RPMI8226 (cell line): ENCODE results near the gene FANCE.
"Not testable (repeated sequence)": the region's sequence is repeated elsewhere in the genome, so short reads cannot be mapped to it uniquely, and the experiment has no call there.

Source experiments
- DNase-seq: peaks from one replicate; pipeline ENCODE4 v3.0.0-alpha.2; 2015

The FANCE gene

GRCh38 chr6:35500782-35501181 is 48.6 kb downstream of the FANCE start:
- DNase-seq, result no peak

GRCh38 chr6:35501784-35502183 is 49.6 kb downstream of the FANCE start:
- no peak for DNase-seq

DNA sequence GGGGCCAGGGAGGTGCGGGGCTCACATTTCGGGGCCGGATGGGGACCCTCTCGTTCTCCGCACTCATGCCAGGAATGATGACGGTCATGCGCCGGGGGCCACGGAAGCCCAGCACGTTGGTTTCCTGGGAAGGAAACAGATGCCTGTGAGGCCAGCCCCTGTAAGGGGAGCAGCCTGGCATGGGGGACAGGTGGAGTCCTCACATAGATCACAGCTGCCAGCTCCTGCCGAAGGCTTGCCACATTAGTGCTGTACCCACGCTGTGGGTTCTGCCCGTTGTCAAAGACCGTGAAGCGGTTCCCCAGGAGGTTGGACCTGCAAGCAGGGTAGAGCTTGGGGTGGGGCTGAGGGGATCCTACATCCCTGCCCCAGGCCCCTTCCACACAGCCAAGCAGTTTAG is 51.4 kb downstream of the FANCE start:
- no peak for DNase-seq

- no peak for DNase-seq
Measured at GRCh38 chr6:35505999-35506412, 53.9 kb downstream of the FANCE start.

GRCh38 chr6:35506536-35506935 is 54.4 kb downstream of the FANCE start:
- no peak for DNase-seq

DNA sequence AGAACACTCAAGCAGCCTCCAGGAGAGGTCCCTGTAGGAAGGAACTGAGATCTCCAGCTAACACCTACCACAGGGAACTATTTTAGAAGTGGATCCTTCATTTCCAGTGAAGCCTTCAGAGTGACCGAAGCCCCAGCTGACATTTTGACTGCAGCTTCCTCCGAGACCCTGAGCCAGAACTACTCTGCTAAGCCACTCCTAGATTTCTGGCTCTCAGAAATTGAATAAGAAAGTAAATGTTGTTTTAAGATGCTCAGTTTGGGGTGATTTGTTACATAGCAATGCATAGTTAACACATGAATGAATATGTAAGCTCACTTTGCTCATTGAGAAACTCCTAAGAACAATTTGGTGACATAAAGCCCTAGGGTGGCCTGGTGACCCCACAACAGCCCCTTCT is 55.1 kb downstream of the FANCE start:
- no peak for DNase-seq

DNA sequence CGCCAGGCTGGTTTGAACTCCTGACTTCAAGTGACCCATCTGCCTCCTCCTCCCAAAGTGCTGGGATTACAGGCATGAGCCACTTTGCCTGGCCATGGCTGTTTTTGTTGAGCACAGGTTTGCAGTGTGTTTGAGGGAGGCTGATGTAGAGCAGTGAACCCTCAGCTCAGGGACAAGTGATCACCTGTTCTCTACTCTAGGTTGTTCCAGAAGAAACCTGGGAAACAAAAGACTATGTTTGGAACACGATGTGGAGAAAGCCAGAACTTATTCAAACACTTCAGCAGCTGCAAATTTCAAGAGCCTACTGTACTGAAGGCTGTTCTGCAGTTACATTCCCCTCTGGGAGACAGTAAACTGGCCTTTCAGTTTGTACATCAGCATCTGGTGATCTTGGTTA is 55.9 kb downstream of the FANCE start:
- no peak for DNase-seq

GRCh38 chr6:35508542-35508941 is 56.4 kb downstream of the FANCE start:
- DNase-seq, result no peak

- no peak for DNase-seq
Measured at GRCh38 chr6:35510916-35511561, 58.9 kb downstream of the FANCE start.

- DNase-seq, result no peak
Measured at GRCh38 chr6:35511562-35511941, 59.4 kb downstream of the FANCE start.

DNA sequence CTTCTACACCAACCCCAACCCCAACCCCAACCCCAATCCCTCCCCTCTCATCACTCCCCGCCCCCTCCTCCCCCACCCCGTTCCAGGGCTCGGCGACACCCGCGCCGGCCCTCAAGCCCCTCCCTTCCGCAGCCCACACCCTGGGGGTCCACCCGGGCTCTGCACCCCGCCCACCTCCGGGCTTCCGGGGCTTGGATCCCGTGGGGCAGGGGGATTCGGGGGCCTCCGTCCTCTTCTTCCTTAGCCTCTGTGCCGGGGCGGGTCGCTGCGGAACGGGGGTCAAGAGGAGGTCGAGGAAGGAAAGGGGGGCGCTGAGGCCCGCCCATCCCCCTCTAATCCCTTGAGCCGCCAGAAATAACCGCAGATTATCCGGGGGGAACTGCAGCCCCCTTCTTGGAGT is 59.9 kb downstream of the FANCE start:
- DNase-seq, result no peak

DNA sequence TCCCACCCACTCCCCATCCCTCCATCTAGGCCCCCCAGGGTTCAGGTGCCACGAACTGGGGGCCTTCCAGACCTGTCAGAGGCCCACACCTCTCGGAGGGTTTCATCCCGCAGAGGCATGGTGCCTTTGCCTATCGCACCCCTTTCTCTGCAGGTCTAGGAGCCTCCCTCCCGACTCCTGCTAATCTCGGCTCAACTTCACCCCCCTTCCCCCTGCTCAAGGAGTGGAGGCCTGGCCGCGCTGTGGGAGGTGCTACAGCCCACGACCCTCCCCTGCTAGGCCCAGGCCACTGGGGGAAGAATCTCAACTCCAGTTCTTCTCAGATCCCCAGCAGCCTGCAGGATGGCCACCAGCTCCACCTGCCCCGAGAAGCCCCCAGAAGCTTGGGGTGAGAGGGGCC is 60.6 kb downstream of the FANCE start, which contains the start of gene TULP1:
Gene TULP1, minus strand, starts transcription at position 157 of the 400 bp plus-strand sequence. Its CDS starts 38 bp downstream, at position 119.
- no peak for DNase-seq

DNA sequence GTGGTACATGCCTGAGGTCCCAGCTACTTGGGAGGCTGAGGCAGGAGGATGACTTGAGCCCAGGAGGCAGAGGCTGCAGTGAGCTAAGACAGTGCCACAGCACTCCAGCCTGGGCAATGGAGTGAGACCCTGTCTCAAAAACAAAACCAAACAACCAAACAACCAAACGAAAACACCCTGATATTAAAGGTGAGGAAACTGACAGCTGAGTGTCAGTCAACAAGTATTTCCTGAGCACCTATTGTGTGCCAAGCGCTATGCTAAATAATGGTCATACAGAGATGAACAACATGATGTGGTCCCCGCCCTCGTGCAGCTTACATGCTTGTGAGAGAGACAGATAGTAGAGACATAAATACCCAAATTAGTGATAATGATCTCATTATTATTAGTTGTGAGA is 62.4 kb downstream of the FANCE start:
- no peak for DNase-seq

- not testable (repeated sequence) for DNase-seq
Measured at GRCh38 chr6:35515939-35516338, 63.8 kb downstream of the FANCE start.
